HepG2 (cell line): ENCODE results near the gene XPO5. TPM values are rescaled to one million over a fixed set of nuclear protein-coding genes. Genes with fewer than 3 reads are reported as not detected.

Experiments
- ARNTL ChIP-seq: sonication (generic); formaldehyde crosslinking; IDR thresholded peaks from 2 replicates; pipeline ENCODE4 v1.4.0; 2020; ENCODE audit warnings: mild to moderate bottlenecking, missing genetic modification reagents
- FOXO1 ChIP-seq: sonication (generic); formaldehyde crosslinking; IDR thresholded peaks from 2 replicates; pipeline ENCODE4 v1.4.0; 2020; ENCODE audit warnings: missing genetic modification reagents
- GMEB1 ChIP-seq: sonication (generic); formaldehyde crosslinking; IDR thresholded peaks from 2 replicates; pipeline ENCODE4 v1.5.1; 2020; ENCODE audit warnings: missing genetic modification reagents, mild to moderate bottlenecking, borderline replicate concordance
- HMGXB4 ChIP-seq, 2 experiments: sonication (generic) in 1 of 2; formaldehyde crosslinking in 1 of 2; IDR thresholded peaks; 2 replicates each; pipeline versions ENCODE4 v1.4.0 to v1.6.1; 2018 to 2020; ENCODE audit warnings: missing genetic modification reagents in 2 of 2, borderline replicate concordance in 1 of 2, low read depth in 1 of 2, mild to moderate bottlenecking in 1 of 2, missing biosample characterization in 1 of 2
- HNF4G ChIP-seq, 2 experiments: sonication (generic) in 1 of 2; formaldehyde crosslinking in 1 of 2; IDR thresholded peaks; 2 replicates each; pipeline versions ENCODE4 v1.4.0 to v1.6.1; 2011 to 2020; ENCODE audit warnings: borderline replicate concordance in 2 of 2, low read depth in 2 of 2, mild to moderate bottlenecking in 2 of 2, low read length in 1 of 2, missing genetic modification reagents in 1 of 2, moderate library complexity in 1 of 2
- HOMEZ ChIP-seq: IDR thresholded peaks from 2 replicates; pipeline ENCODE4 v1.6.1; 2016; ENCODE audit warnings: low read depth
- IRF1 ChIP-seq: sonication (generic); formaldehyde crosslinking; IDR thresholded peaks from 2 replicates; pipeline ENCODE4 v1.4.0; 2020; ENCODE audit warnings: low read depth, mild to moderate bottlenecking, missing genetic modification reagents
- MTA3 ChIP-seq: sonication (generic); formaldehyde crosslinking; IDR thresholded peaks from 2 replicates; pipeline ENCODE4 v1.4.0; 2020; ENCODE audit warnings: missing genetic modification reagents
- PHF20 ChIP-seq: sonication (generic); formaldehyde crosslinking; IDR thresholded peaks from 2 replicates; pipeline ENCODE4 v1.5.0; 2020; ENCODE audit warnings: mild to moderate bottlenecking, missing genetic modification reagents
- PRPF4 ChIP-seq: fragments of 200-400 bp; formaldehyde crosslinking; IDR thresholded peaks from 2 replicates; pipeline ENCODE4 v1.6.1; 2016; ENCODE audit warnings: low read length, low read depth; ENCODE audit not compliant: poor library complexity, severe bottlenecking
- SP1 ChIP-seq, 2 experiments: fragments of 450-650 bp in 1 of 2; sonication (generic) in 1 of 2; formaldehyde crosslinking in 1 of 2; IDR thresholded peaks; 2 replicates each; pipeline versions ENCODE4 v1.4.0 to v1.6.1; 2016 to 2020; ENCODE audit warnings: missing genetic modification reagents in 1 of 2
- SRSF4 ChIP-seq: fragments of 200-400 bp; formaldehyde crosslinking; IDR thresholded peaks from one replicate; pipeline ENCODE4 v1.6.1; 2018; ENCODE audit warnings: mild to moderate bottlenecking, low read depth, low read length, moderate library complexity; ENCODE audit not compliant: poor library complexity, severe bottlenecking
- U2AF2 ChIP-seq: fragments of 200-400 bp; formaldehyde crosslinking; IDR thresholded peaks from 2 replicates; pipeline ENCODE4 v1.6.1; 2017; ENCODE audit warnings: low read depth, mild to moderate bottlenecking, low read length
- WIZ ChIP-seq: sonication (generic); formaldehyde crosslinking; IDR thresholded peaks from 2 replicates; pipeline ENCODE4 v1.5.1; 2020; ENCODE audit warnings: mild to moderate bottlenecking, missing genetic modification reagents
- ZEB1 ChIP-seq: IDR thresholded peaks from 2 replicates; pipeline ENCODE4 v1.6.1; 2012; ENCODE audit warnings: mild to moderate bottlenecking, low read depth, inconsistent platforms; ENCODE audit not compliant: insufficient replicate concordance
- ZNF205 ChIP-seq: IDR thresholded peaks from 2 replicates; pipeline ENCODE4 v1.6.1; 2018; ENCODE audit warnings: missing biosample characterization, missing genetic modification reagents
- ZNF264 ChIP-seq: sonication (generic); formaldehyde crosslinking; IDR thresholded peaks from 2 replicates; pipeline ENCODE4 v1.4.0; 2020; ENCODE audit warnings: missing genetic modification reagents
- ZNF576 ChIP-seq: sonication (generic); formaldehyde crosslinking; IDR thresholded peaks from 2 replicates; pipeline ENCODE4 v1.4.0; 2020; ENCODE audit warnings: mild to moderate bottlenecking, missing genetic modification reagents
- ZNF619 ChIP-seq: sonication (generic); formaldehyde crosslinking; IDR thresholded peaks from 2 replicates; pipeline ENCODE4 v1.4.0; 2020; ENCODE audit warnings: mild to moderate bottlenecking, missing genetic modification reagents
- ZNF691 ChIP-seq: sonication (generic); formaldehyde crosslinking; IDR thresholded peaks from 2 replicates; pipeline ENCODE4 v1.4.0; 2020; ENCODE audit warnings: missing genetic modification reagents, low read depth, mild to moderate bottlenecking, borderline replicate concordance
- ZNF777 ChIP-seq: sonication (generic); formaldehyde crosslinking; IDR thresholded peaks from 2 replicates; pipeline ENCODE4 v1.4.0; 2020; ENCODE audit warnings: missing genetic modification reagents
- polyA plus RNA-seq, 8 experiments: library from polyadenylated mRNA; depleted of rRNA in 3 of 8; stranded (reverse) in 7 of 8; unstranded in 1 of 8; fragments of >200 nt; fragmentation: Illumina TruSeq in 4 of 8; extraction: Trizol in 4 of 8; gene quantifications; 2 replicates each; pipeline versions ENCODE4 v1.2.1 to v1.2.3, GENCODE V29; 2011 to 2016; ENCODE audit warnings: low read depth in 4 of 8, missing spikeins in 1 of 8, mixed read lengths in 1 of 8; ENCODE audit not compliant: insufficient read depth in 1 of 8
- total RNA-seq, 5 experiments: library from RNA; depleted of rRNA; stranded (reverse); fragments of >200 nt; fragmentation: Illumina TruSeq; extraction: Trizol; gene quantifications; 2 replicates each; pipeline ENCODE4 v1.2.3, GENCODE V29; 2016; ENCODE audit warnings: low read depth in 1 of 5

The XPO5 gene
- total and polyA plus RNA-seq, 2 of the 13 experiments (the other 11 are each of a cell fraction or from before 2014, with no cell fraction given) = 52.2 to 68.0 TPM

GRCh38 chr6:43488667-43489276, 87.1 kb downstream of the XPO5 start (continued):
- TF ChIP-seq WIZ (0 out of 2 replicates have a peak, but pooled peaks have one; percentile 79), GMEB1 (peak; percentile 34), ZNF264 (peak; percentile 69), PHF20 (no peak; the same call in 1 of the 2 replicates), ZNF691 (CRISPR knock-in tag) (peak; percentile 62; the same call in 1 of the 2 replicates), ZNF619 (no peak), ZEB1 (no peak), ZNF777 (0 out of 2 replicates have a peak, but pooled peaks have one; percentile 34), HNF4G (IDR thresholded peaks at IDR 0.05; ENCODE audit: borderline replicate concordance, low read depth, low read length) (no peak), HNF4G (CRISPR knock-in tag; IDR thresholded peaks at IDR 0.05; ENCODE audit: borderline replicate concordance, low read depth) (no peak; the same call in 1 of the 2 replicates), ZNF205 (CRISPR knock-in tag) (no peak), HMGXB4 (CRISPR knock-in tag; IDR thresholded peaks at IDR 0.05; ENCODE audit: borderline replicate concordance in 1 of 2, low read depth in 1 of 2) (peak in 1 of 2 experiments; percentile 44; a peak in 1 of 4 replicates), SP1 (IDR thresholded peaks at IDR 0.05) (no peak), SP1 (CRISPR knock-in tag; IDR thresholded peaks at IDR 0.05) (no peak; the same call in 1 of the 2 replicates), FOXO1 (CRISPR knock-in tag) (peak; percentile 81; the same call in 1 of the 2 replicates), U2AF2 (no peak), PRPF4 (no peak), ARNTL (CRISPR knock-in tag) (peak; percentile 77), HOMEZ (CRISPR knock-in tag) (0 out of 2 replicates have a peak, but pooled peaks have one; percentile 26), IRF1 (no peak), MTA3 (CRISPR knock-in tag) (no peak), SRSF4 (no peak), ZNF576 (CRISPR knock-in tag) (no peak)
